HG02852 (cell line): Measurements from ENCODE around the gene MRGPRF.

Experiments
- ATAC-seq: cut with Tn5 transposase; IDR thresholded peaks from one replicate; pipeline ENCODE4 v1.9.1; 2021; ENCODE audit warnings: mild to moderate bottlenecking, moderate library complexity; ENCODE audit not compliant: unreplicated experiment

MRGPRF gene

GRCh38 chr11:68968306-68969250, 44.5 kb downstream of the MRGPRF start:
- ATAC-seq: no peak

DNA sequence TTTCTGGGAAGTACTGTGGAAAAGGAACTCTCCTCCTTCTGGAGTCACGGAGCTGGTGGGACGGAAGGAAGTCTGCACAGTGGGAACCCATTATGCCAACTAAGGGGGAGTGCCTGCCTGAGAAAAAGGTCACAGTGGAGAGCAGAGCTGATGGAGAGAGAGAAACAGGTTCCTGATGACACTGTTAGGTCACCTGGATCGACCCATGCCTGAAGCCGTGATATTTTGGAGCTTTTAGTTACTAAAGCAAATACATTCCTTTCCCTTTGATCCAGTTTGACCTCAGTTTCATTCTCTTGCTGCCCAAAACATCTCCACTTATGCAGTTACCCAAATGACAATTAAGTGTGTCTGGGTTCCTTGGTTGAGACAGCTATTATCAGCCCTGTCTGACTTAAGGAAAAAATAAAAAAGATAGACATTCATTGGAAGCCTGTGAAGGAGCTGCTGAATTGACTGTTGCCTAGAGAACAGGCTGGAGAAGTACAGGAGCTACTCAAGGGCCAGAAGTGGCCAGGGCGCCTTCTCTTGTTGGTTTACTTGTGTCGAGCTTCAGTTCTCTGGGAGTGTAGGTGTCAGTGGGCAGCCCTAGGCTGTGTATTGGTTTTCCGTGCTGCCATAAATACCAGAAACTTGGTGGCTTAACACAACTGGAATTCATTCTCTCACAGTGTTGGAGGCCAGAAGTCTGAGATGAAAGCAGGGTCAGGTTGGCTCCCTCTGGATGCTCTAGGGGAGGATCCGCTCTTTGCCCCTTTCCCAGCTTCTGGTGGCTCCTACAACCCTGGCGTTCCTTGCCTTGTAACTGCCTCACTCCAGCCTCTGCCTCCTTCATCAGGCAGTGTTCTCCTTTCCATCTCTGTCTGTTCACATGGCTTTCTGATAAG, 45.9 kb downstream of the MRGPRF start:
- ATAC-seq: no peak

DNA sequence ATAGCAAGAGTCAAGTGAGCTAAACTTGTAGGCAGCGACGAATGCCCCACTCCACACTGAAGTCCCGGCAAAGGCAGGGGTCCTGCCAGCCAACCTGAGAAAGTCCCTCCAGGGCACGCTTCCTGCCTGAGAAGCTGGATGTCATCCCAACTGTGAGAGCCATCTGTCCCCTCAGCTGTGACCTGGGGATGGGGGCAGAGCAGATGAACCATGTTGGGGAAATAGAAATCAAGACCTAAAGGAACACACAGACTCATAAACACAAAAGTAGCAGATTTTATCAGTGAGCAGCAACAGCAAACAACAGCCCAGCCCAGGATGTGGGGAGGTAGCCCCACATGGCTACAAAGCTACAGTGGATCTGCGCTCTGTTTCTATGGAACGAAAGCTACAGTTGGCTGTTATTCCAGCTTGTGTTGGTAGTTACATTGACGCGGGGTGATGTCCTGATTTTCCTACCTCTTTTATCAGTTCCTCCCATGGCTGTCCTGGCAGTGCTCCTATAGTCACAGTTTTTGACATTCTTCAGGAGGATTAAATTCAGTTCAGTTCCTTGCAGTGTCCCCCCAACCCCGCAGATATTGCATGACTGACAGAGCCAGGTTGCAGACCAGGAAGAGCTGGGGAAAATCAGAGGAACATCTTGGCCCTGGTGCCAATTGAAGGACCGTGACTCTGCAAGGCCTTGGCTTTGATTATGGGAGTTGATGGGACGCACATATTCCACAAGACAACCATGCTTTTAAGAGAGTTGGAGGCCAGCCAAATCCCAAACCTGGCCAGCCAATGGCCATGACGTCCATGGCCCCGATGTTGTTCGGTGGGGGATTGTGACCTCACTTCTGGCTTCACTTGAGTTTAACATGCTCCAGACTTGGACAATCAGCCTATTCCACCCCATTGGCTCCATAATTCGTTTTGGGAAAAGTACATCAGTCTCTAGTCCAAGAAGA, 46.9 kb downstream of the MRGPRF start:
- no peak for ATAC-seq

DNA sequence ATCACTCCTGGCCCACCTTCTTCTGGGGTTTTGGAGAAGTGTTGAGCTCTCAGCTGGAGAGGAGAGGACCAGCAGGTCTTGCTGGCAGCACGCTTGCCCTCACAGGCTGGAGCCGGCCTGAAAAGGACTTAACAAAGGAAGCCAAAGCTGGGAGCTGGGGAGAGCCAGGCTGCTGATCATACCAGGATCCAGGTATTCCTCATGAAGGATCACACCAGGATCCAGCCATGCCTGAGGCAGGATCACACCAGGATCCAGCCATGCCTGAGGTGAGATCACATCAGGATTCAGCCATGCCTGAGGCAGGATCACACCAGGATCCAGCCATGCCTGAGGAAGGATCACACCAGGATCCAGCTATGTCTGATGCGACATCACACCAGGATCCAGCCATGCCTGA, 49.3 kb downstream of the MRGPRF start:
- ATAC-seq: no peak

DNA sequence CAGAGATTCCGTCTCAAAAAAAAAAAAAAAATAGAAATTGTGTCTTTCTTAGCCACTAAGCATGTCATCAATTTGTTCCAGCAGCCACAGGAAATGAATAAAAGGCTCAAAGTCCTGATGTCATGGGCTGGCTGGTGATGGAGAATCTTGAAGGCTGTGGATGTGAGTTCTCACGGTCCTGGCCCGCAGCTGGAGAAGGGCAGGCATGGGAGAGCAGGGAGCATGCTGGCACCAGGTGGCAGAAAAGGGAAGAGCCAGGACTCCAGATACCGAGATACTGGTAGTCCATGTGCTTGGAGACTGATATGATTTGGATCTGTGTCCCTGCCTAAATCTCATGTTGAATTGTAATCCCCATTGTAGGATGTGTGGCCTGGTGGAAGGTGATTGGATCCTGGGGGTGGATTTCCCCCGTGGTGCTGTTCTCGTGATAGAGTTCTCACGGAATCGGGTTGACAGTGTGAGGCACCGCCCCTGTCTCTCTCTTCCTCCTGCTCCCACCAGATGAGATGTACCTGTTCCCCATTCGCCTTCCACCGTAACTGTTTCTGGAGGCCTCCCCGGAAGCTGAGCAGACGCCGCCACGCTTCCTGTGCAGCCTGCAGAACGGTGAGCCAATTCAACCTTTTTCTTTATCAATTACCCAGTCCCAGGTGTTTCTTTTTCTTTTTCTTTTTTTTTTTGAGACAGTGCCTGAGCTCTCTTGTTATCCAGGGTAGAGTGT, 50.4 kb downstream of the MRGPRF start:
- ATAC-seq: no peak

DNA sequence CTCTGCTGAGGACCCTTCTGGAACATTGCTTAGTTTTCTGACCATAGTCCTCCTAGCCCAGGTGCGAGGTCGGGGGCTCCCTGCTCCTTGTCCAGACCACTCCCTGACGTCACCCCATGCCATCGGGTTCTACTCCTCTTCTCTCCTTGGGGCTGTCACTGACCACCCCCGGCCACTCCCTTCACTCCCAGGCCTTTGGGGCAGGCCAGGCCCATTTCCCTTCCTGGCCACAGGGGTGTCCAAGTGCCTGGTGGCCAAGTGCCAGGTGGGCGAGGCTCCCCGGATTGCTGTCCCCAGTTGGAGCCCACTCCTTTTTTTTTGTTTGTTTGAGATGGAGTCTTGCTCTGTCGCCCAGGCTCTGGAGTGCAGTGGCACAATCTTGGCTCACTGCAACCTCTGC, 51.8 kb downstream of the MRGPRF start:
- no peak for ATAC-seq

- no peak for ATAC-seq
Observed at GRCh38 chr11:68960294-68961071, 52.6 kb downstream of the MRGPRF start.

GRCh38 chr11:68959465-68960293, 53.4 kb downstream of the MRGPRF start:
- ATAC-seq: no peak

GRCh38 chr11:68958211-68958610, 54.8 kb downstream of the MRGPRF start:
- ATAC-seq: no peak

GRCh38 chr11:68956547-68957254, 56.3 kb downstream of the MRGPRF start:
- ATAC-seq: no peak

GRCh38 chr11:68956142-68956541, 56.9 kb downstream of the MRGPRF start:
- no peak for ATAC-seq

DNA sequence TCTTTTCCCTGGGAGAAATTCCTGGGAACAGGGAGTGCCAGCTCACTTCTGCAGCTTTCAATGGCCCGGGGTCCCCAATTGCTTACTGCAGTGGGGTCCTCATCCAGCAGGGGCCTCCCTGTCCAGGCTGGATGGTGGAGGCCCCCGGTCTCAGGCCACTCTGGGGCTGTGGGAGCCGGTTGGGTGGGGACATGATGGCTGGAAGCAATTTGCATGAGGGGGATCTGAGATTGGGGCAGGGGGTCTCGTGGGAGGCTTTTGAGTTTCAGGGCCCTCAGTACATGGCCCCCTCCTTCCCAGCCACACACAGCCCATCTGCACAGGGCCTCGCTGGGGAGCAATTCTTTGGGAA, 57.5 kb downstream of the MRGPRF start:
- ATAC-seq: no peak

GRCh38 chr11:68954836-68955606, 58.0 kb downstream of the MRGPRF start:
- no peak for ATAC-seq
